ENCODE results near the gene EXD3. TPM values are rescaled to one million over a fixed set of nuclear protein-coding genes. Genes with fewer than 3 reads are reported as not detected.

Gene EXD3
- total and polyA plus RNA-seq, 7 donors, result 8.9 to 29.7 (median 18.0) TPM

- TF ChIP-seq EP300 (IDR thresholded peaks at IDR 0.05) (no peak), POLR2AphosphoS5 (IDR thresholded peaks at IDR 0.05) (no peak), POLR2A (IDR thresholded peaks at IDR 0.05) (no peak), CTCF (IDR thresholded peaks at IDR 0.05) (no peak)
- H3K27ac ChIP-seq, result no peak overlapping the region
- H3K4me1 ChIP-seq, result peaks cover 0 to 20% (median 19%) of the 10 kb centered on the region in 4 donors
- DNase-seq, result no peak
- H3K4me3 ChIP-seq, result no peak overlapping the region
- 23 to 81% methylated on average over 40 of the region's 40 CpGs for whole genome bisulfite sequencing, 2 donors
- intact Hi-C loops (cut with DNase I), result no loop called here
- H3K27me3 ChIP-seq, result peaks cover 10 to 46% (median 22%) of the 10 kb centered on the region in 3 donors
- H3K9me3 ChIP-seq, result peaks cover 0 to 3% (median 0%) of the 10 kb centered on the region in 4 donors
- H3K36me3 ChIP-seq, result no peaks in the 10 kb centered on the region
Measured at GRCh38 chr9:137437691-137438590, 15.0 kb upstream of the EXD3 start.

GRCh38 chr9:137436761-137437600 is 14.0 kb upstream of the EXD3 start:
- intact Hi-C loops (cut with DNase I), result no loop called here
- Histone ChIP-seq H3K9me3 (no peaks in the 10 kb centered on the region), H3K27ac (no peak overlapping the region), H3K4me1 (peaks cover 0 to 20% (median 19%) of the 10 kb centered on the region in 4 donors), H3K36me3 (no peaks in the 10 kb centered on the region), H3K27me3 (peaks cover 9 to 36% (median 20%) of the 10 kb centered on the region in 3 donors), H3K4me3 (no peak overlapping the region)
- 24 to 75% methylated on average over 24 of the region's 24 CpGs for WGBS, 2 donors
- DNase-seq, result no peak
- no peak for TF ChIP-seq POLR2AphosphoS5 (IDR thresholded peaks at IDR 0.05)
- no peak for TF ChIP-seq CTCF (IDR thresholded peaks at IDR 0.05)
- no peak for TF ChIP-seq EP300 (IDR thresholded peaks at IDR 0.05)
- TF ChIP-seq POLR2A (IDR thresholded peaks at IDR 0.05), result no peak

- intact Hi-C loops (cut with DNase I), result no loop called here
- peak in 1 of 2 donors; percentile 10 for TF ChIP-seq POLR2A (IDR thresholded peaks at IDR 0.05)
- TF ChIP-seq POLR2AphosphoS5 (IDR thresholded peaks at IDR 0.05), result peak in 1 of 4 donors; percentile 28
- no peak for TF ChIP-seq EP300 (IDR thresholded peaks at IDR 0.05)
- peak overlapping the region in 1 of 4 donors; percentile 26 for H3K27ac ChIP-seq
- H3K4me3 ChIP-seq, result no peak overlapping the region
- DNase-seq, result peak; percentile 88
- H3K4me1 ChIP-seq, result peaks cover 0 to 12% (median 11%) of the 10 kb centered on the region in 4 donors
- no peaks in the 10 kb centered on the region for H3K9me3 ChIP-seq
- no peaks in the 10 kb centered on the region for H3K36me3 ChIP-seq
- 16 to 65% methylated on average over 42 of the region's 42 CpGs for WGBS, 2 donors
- H3K27me3 ChIP-seq, result peaks cover under 1 to 31% (median 11%) of the 10 kb centered on the region in 3 donors
Measured at GRCh38 chr9:137435980-137436760, 13.2 kb upstream of the EXD3 start.

GRCh38 chr9:137435381-137435891 is 12.5 kb upstream of the EXD3 start:
- Histone ChIP-seq H3K27me3 (peaks cover 0 to 37% (median 12%) of the 10 kb centered on the region in 3 donors), H3K4me1 (peaks cover 0 to 11% (median 10%) of the 10 kb centered on the region in 4 donors), H3K4me3 (no peak overlapping the region), H3K9me3 (no peaks in the 10 kb centered on the region), H3K27ac (peak overlapping the region in 1 of 4 donors; percentile 26), H3K36me3 (no peaks in the 10 kb centered on the region)
- DNase-seq, result no peak
- no peak for TF ChIP-seq POLR2A (IDR thresholded peaks at IDR 0.05)
- TF ChIP-seq POLR2AphosphoS5 (IDR thresholded peaks at IDR 0.05), result no peak
- TF ChIP-seq CTCF (IDR thresholded peaks at IDR 0.05), result no peak
- TF ChIP-seq EP300 (IDR thresholded peaks at IDR 0.05), result no peak
- WGBS, 2 donors, result 56 to 81% methylated on average over 20 of the region's 20 CpGs
- intact Hi-C loops (cut with DNase I), result no loop called here

Measured in sigmoid colon (tissue), 7 donors.